Endothelial cell of umbilical vein (primary cell): Measurements from ENCODE around the gene LATS2. TPM values are rescaled to one million over a fixed set of nuclear protein-coding genes. Genes with fewer than 3 reads are reported as not detected.

Experiments
- BruUV-seq: library from RNA; stranded (reverse); fragments of 400-500 nt; replicated peaks from 2 replicates; lab custom pipeline; 2021; lab: Mats Ljungman, UMichigan
- CTCF ChIA-PET: fragments of 300-600, 350-600 bp; sonication (Branson Sonifier 250); formaldehyde crosslinking; loops from one replicate; lab custom pipeline; 2021; ENCODE audit warnings: antibody characterized with exemption, inconsistent platforms; lab: Charles Lee
- POLR2A ChIA-PET: fragments of 300-600, 350-600 bp; sonication (Branson Sonifier 250); formaldehyde crosslinking; loops from one replicate; lab custom pipeline; 2021; ENCODE audit warnings: antibody characterized with exemption, inconsistent platforms; lab: Charles Lee
- DNase-seq: peaks from one replicate; pipeline ENCODE4 v3.0.0-alpha.2; 2011; ENCODE audit warnings: low read depth, low spot score
- FAIRE-seq: peaks from 2 replicates; lab custom pipeline; 2011; peaks lifted over from hg19 to GRCh38; lab: Jason Lieb, UNC
- H2AFZ ChIP-seq: 2 replicates; pipeline ENCODE4 v1.6.0; 2012; ENCODE audit warnings: low read depth, low read length, control low read depth, inconsistent platforms
- H3K27ac ChIP-seq: 2 replicates; pipeline ENCODE4 v1.5.1; 2011; ENCODE audit warnings: low read depth, mild to moderate bottlenecking, control low read depth, low read length, moderate library complexity; ENCODE audit not compliant: insufficient read depth
- H3K27me3 ChIP-seq, 2 experiments: 2 replicates each; pipeline versions ENCODE4 v1.6.0 to v1.6.1; 2011; ENCODE audit warnings: low read length in 2 of 2, mixed read lengths in 1 of 2; ENCODE audit not compliant: control insufficient read depth in 2 of 2, insufficient read depth in 2 of 2
- H3K36me3 ChIP-seq, 2 experiments: 2 replicates in 1 of 2; 3 replicates in 1 of 2; pipeline ENCODE4 v1.5.1; 2011; ENCODE audit warnings: low read length in 2 of 2, mild to moderate bottlenecking in 1 of 2, moderate library complexity in 1 of 2; ENCODE audit not compliant: control insufficient read depth in 2 of 2, insufficient read depth in 2 of 2; ENCODE audit errors: extremely low read depth in 1 of 2
- H3K4me1 ChIP-seq: 3 replicates; pipeline ENCODE4 v1.5.1; 2011; ENCODE audit warnings: mild to moderate bottlenecking, low read length; ENCODE audit not compliant: control insufficient read depth, insufficient read depth; ENCODE audit errors: extremely low read depth
- H3K4me2 ChIP-seq: 2 replicates; pipeline ENCODE4 v1.6.1; 2011; ENCODE audit warnings: low read length, control low read depth, mixed read lengths; ENCODE audit not compliant: insufficient read depth
- H3K4me3 ChIP-seq, 3 experiments: fragments of 200-600 bp in 1 of 3; sonication (generic), shearing (Covaris generic) in 1 of 3; replicated peaks in 1 of 3; 2 replicates each; pipeline ENCODE4 v1.5.1; 2011 to 2016; ENCODE audit warnings: control low read depth in 3 of 3, low read length in 3 of 3, mild to moderate bottlenecking in 2 of 3, inconsistent platforms in 1 of 3, low read depth in 1 of 3, moderate library complexity in 1 of 3; ENCODE audit not compliant: insufficient read depth in 1 of 3
- H3K79me2 ChIP-seq: 2 replicates; pipeline ENCODE4 v1.6.0; 2012; ENCODE audit warnings: low read length, inconsistent platforms; ENCODE audit not compliant: control insufficient read depth, insufficient read depth
- H3K9ac ChIP-seq: replicated peaks from 2 replicates; pipeline ENCODE3; 2011; ENCODE audit warnings: low read length, control low read depth; ENCODE audit not compliant: insufficient read depth; ENCODE audit errors: extremely low read depth
- H3K9me1 ChIP-seq: replicated peaks from 3 replicates; pipeline ENCODE4 v1.6.0; 2011; ENCODE audit warnings: mild to moderate bottlenecking, low read length; ENCODE audit not compliant: control insufficient read depth, insufficient read depth; ENCODE audit errors: extremely low read depth
- H3K9me3 ChIP-seq: replicated peaks from 2 replicates; pipeline ENCODE4 v1.5.1; 2012; ENCODE audit warnings: low read length, inconsistent platforms; ENCODE audit not compliant: control insufficient read depth, insufficient read depth
- H4K20me1 ChIP-seq: replicated peaks from 2 replicates; pipeline ENCODE3; 2011; ENCODE audit warnings: mild to moderate bottlenecking, low read length; ENCODE audit not compliant: control insufficient read depth, insufficient read depth; ENCODE audit errors: extremely low read depth
- EZH2 ChIP-seq: IDR thresholded peaks from 2 replicates; pipeline ENCODE4 v1.6.1; 2012; ENCODE audit warnings: borderline replicate concordance, low read depth, mild to moderate bottlenecking, moderate library complexity, low read length, inconsistent platforms; ENCODE audit not compliant: severe bottlenecking
- FOS ChIP-seq: IDR thresholded peaks from 2 replicates; pipeline ENCODE4 v1.6.1; 2011; ENCODE audit warnings: mild to moderate bottlenecking, low read length, moderate library complexity, borderline replicate concordance; ENCODE audit not compliant: insufficient read depth
- GATA2 ChIP-seq: IDR thresholded peaks from 2 replicates; pipeline ENCODE4 v1.7.0; 2011; ENCODE audit warnings: low read depth, mild to moderate bottlenecking, moderate library complexity, mixed read lengths, low read length; ENCODE audit not compliant: insufficient read length, insufficient read depth
- JUN ChIP-seq: IDR thresholded peaks from 2 replicates; pipeline ENCODE4 v1.6.1; 2011; ENCODE audit warnings: borderline replicate concordance, low read depth; ENCODE audit not compliant: insufficient read length, insufficient read depth
- MYC ChIP-seq: IDR thresholded peaks from one replicate; pipeline ENCODE4 v1.6.1; 2011; ENCODE audit warnings: mild to moderate bottlenecking, low read depth, low read length
- POLR2A ChIP-seq: IDR thresholded peaks from 2 replicates; pipeline ENCODE4 v1.6.1; 2012; ENCODE audit warnings: low read depth, mild to moderate bottlenecking, control low read depth, low read length
- POLR2AphosphoS5 ChIP-seq: IDR thresholded peaks from 2 replicates; pipeline ENCODE4 v1.6.1; 2012; ENCODE audit warnings: low read depth, mild to moderate bottlenecking, control low read depth, low read length, moderate library complexity; ENCODE audit not compliant: insufficient read depth
- dilution Hi-C: fragments of 300-500 bp; cut with MboI; formaldehyde crosslinking; loops from one replicate; pipeline ENCODE4 v1.15.0; 2019; ENCODE audit warnings: low sequenced_read_pairs; ENCODE audit not compliant: extremely low pct_ligation_motif_present
- intact Hi-C: fragments of 100-400 bp; cut with micrococcal nuclease; formaldehyde crosslinking; loops from one replicate; pipeline ENCODE4 v1.10.0; 2022
- polyA plus RNA-seq, 4 experiments: library from polyadenylated mRNA; depleted of rRNA in 3 of 4; stranded (reverse) in 3 of 4; unstranded in 1 of 4; fragments of >200 nt; gene quantifications; 2 replicates each; pipeline versions ENCODE4 v1.2.1 to v1.2.3, GENCODE V29; 2011 to 2012; ENCODE audit warnings: missing spikeins in 1 of 4
- total RNA-seq: library from RNA; stranded (reverse); gene quantifications from 2 replicates; pipeline ENCODE4 v1.2.3, GENCODE V29; 2021
- TF ChIP-seq, protein P1 (sequence below), 2 donors: IDR thresholded peaks; 1 replicate in 1 of 2; 2 replicates in 1 of 2; pipeline ENCODE4 v1.5.1; 2011; ENCODE audit warnings: low read length in 2 of 2, mild to moderate bottlenecking in 2 of 2, moderate library complexity in 2 of 2, control low read depth in 1 of 2, inconsistent platforms in 1 of 2, low read depth in 1 of 2; ENCODE audit not compliant: insufficient read depth in 1 of 2; ENCODE audit errors: extremely low read depth in 1 of 2
- TF ChIP-seq, protein P2 (sequence below): IDR thresholded peaks from 2 replicates; pipeline ENCODE4 v1.6.1; 2011; ENCODE audit not compliant: insufficient read depth, insufficient read length

Gene LATS2
- total and polyA plus RNA-seq, 2 donors (not counting 3 experiments of a cell fraction or from before 2014, with no cell fraction given): 33.5 to 67.6 TPM

DNA sequence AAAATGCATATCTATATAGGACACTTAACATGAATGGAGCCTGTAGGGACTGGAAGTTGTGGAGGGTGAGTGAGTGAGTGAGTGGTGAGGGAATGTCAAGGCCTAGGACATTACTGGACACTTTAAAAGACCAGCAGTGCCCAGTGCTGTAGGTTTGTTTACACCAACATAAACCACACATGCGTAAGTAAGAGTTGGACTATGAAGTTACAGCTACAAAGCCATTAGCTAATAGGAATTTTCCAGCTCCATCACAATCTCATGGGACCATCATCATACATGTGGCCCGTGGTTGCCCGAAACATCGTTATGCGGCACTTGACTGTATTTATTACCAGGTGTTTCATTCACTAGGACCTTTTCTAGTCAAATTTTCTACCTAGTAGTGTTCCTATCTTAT, 49.2 kb downstream of the LATS2 start:
- ChIA-PET POLR2A (no interaction called here), CTCF (no interaction called here)

More for the DNA sequence above, 49.2 kb downstream of the LATS2 start:
- no TSS peak for BruUV-seq
- Histone ChIP-seq H3K4me1 (peaks cover 36% of the 10 kb centered on the region), H4K20me1 (peaks cover 16% of the 10 kb centered on the region), H3K36me3 (peaks cover 0 to 2% of the 10 kb centered on the region in 2 experiments), H3K9me1 (no peaks in the 10 kb centered on the region), H3K9ac (no peak overlapping the region), H3K27me3 (no peaks in the 10 kb centered on the region), H3K27ac (no peak overlapping the region), H3K79me2 (peaks cover 95% of the 10 kb centered on the region), H3K9me3 (no peaks in the 10 kb centered on the region), H3K4me3 (no peak overlapping the region), H2AFZ (no peak overlapping the region), H3K4me2 (no peak overlapping the region)
- no peak for DNase-seq
- no peak for FAIRE-seq
- TF ChIP-seq POLR2A (no peak), FOS (no peak), GATA2 (no peak), JUN (no peak), POLR2AphosphoS5 (no peak), EZH2 (no peak), MYC (no peak)
- TF ChIP-seq, protein P1, sequence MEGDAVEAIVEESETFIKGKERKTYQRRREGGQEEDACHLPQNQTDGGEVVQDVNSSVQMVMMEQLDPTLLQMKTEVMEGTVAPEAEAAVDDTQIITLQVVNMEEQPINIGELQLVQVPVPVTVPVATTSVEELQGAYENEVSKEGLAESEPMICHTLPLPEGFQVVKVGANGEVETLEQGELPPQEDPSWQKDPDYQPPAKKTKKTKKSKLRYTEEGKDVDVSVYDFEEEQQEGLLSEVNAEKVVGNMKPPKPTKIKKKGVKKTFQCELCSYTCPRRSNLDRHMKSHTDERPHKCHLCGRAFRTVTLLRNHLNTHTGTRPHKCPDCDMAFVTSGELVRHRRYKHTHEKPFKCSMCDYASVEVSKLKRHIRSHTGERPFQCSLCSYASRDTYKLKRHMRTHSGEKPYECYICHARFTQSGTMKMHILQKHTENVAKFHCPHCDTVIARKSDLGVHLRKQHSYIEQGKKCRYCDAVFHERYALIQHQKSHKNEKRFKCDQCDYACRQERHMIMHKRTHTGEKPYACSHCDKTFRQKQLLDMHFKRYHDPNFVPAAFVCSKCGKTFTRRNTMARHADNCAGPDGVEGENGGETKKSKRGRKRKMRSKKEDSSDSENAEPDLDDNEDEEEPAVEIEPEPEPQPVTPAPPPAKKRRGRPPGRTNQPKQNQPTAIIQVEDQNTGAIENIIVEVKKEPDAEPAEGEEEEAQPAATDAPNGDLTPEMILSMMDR (IDR thresholded peaks at IDR 0.05; ENCODE audit: extremely low read depth in 1 of 2, insufficient read depth in 1 of 2, low read depth in 1 of 2, low read length in 2 of 2): no peak
- TF ChIP-seq, protein P2, sequence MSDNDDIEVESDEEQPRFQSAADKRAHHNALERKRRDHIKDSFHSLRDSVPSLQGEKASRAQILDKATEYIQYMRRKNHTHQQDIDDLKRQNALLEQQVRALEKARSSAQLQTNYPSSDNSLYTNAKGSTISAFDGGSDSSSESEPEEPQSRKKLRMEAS: no peak
- intact Hi-C loops: no loop called here
- dilution Hi-C loops: no loop called here
